ENCODE measurements around the gene ZFYVE28.

The ZFYVE28 gene

GRCh38 chr4:2296631-2297601, 121.5 kb downstream of the ZFYVE28 start:
- TF ChIP-seq CTCF (IDR thresholded peaks at IDR 0.05; ENCODE audit: low read depth, low read length), result no peak
- no peak overlapping the region for H3K4me3 ChIP-seq (ENCODE audit: low read depth, low read length)
- in situ Hi-C loops (cut with HindIII; ENCODE audit: low sequenced_read_pairs), result no loop called here
- no peak for DNase-seq (ENCODE audit: low read depth, low spot score)

- no peak overlapping the region for H3K4me3 ChIP-seq (ENCODE audit: low read depth, low read length)
- TF ChIP-seq CTCF (IDR thresholded peaks at IDR 0.05; ENCODE audit: low read depth, low read length), result no peak
- no peak for DNase-seq (ENCODE audit: low read depth, low spot score)
- in situ Hi-C loops (cut with HindIII; ENCODE audit: low sequenced_read_pairs), result no loop called here
Measured at GRCh38 chr4:2295900-2296442, 122.5 kb downstream of the ZFYVE28 start.

- no peak for TF ChIP-seq CTCF (IDR thresholded peaks at IDR 0.05; ENCODE audit: low read depth, low read length)
Measured at GRCh38 chr4:2295500-2295899, 122.9 kb downstream of the ZFYVE28 start.

GRCh38 chr4:2292646-2293108, 125.8 kb downstream of the ZFYVE28 start:
- H3K4me3 ChIP-seq (ENCODE audit: low read depth, low read length), result no peak overlapping the region
- peak; percentile 36 for DNase-seq (ENCODE audit: low read depth, low spot score)
- TF ChIP-seq CTCF (IDR thresholded peaks at IDR 0.05; ENCODE audit: low read depth, low read length), result no peak
- in situ Hi-C loops (cut with HindIII; ENCODE audit: low sequenced_read_pairs), result no loop called here

More at GRCh38 chr4:2295500-2295899, 122.9 kb downstream of the ZFYVE28 start:
- no peak for DNase-seq (ENCODE audit: low read depth, low spot score)
- no peak overlapping the region for H3K4me3 ChIP-seq (ENCODE audit: low read depth, low read length)
- in situ Hi-C loops (cut with HindIII; ENCODE audit: low sequenced_read_pairs), result no loop called here

- in situ Hi-C loops (cut with HindIII; ENCODE audit: low sequenced_read_pairs), result no loop called here
- TF ChIP-seq CTCF (IDR thresholded peaks at IDR 0.05; ENCODE audit: low read depth, low read length), result no peak
- no peak overlapping the region for H3K4me3 ChIP-seq (ENCODE audit: low read depth, low read length)
- DNase-seq (ENCODE audit: low read depth, low spot score), result no peak
Measured at GRCh38 chr4:2291705-2292645, 126.5 kb downstream of the ZFYVE28 start.
